ENCODE measurements around the gene HIGD1A.

HIGD1A gene

GRCh38 chr3:42795621-42796181 lies 8.6 kb downstream of the HIGD1A start:
- DNase-seq = no peak

- DNase-seq = no peak
These were observed 13.5 kb downstream of the HIGD1A start for GRCh38 chr3:42790714-42791229.

GRCh38 chr3:42786631-42787030 lies 17.7 kb downstream of the HIGD1A start:
- DNase-seq = no peak

- DNase-seq = no peak
These were observed 18.1 kb downstream of the HIGD1A start for GRCh38 chr3:42786212-42786611.

- peak; percentile 37 for DNase-seq
These were observed 23.2 kb downstream of the HIGD1A start for GRCh38 chr3:42780892-42781700.

DNA sequence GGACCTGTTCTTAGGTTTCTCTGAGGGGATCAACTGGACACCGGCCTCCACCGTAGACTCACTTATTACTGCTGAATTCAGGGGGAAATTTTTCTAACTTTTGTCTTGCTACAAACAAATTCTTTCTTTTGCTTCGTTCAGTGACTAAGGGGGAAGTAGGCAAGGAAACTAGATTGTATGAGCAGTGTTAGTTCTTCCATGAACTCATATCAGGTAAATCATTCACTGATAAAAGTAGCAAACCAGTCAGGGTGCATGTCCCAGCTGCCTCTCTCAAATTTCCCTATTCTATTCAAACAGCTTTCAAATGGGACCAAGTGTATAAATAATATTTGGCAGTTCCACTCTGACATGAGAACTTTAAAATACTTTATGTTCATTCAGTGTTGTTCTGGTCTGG lies 23.9 kb downstream of the HIGD1A start:
- DNase-seq = no peak

- DNase-seq = no peak
These were observed 25.6 kb downstream of the HIGD1A start for GRCh38 chr3:42778644-42779043.

GRCh38 chr3:42773409-42773751 lies 30.9 kb downstream of the HIGD1A start:
- no peak for DNase-seq

GRCh38 chr3:42772670-42773408 lies 31.5 kb downstream of the HIGD1A start, which contains the start of gene CCDC13:
CCDC13 (minus strand) TSS chr3:42773253; CDS start chr3:42758345, 14,908 bp downstream.
- peak; percentile 18 for DNase-seq

DNA sequence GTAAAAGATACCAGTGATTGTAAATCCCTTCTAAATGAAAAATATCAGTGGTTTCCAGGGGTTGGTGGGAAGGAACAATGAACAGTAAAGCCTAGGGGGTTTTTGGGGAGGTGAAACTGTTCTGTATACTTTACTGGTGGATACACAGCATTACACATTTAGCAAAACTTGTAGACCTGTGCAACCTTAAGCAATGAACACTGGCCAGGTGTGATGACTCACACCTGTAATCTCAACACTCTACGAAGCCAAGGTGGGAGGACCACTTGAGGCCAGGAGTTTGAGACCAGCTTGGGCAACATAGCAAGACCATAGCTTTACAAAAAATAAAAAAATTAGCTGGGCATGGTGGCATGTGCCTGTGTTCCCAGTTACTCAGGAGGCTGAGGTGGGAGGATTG lies 33.0 kb downstream of the HIGD1A start:
- no peak for DNase-seq

DNA sequence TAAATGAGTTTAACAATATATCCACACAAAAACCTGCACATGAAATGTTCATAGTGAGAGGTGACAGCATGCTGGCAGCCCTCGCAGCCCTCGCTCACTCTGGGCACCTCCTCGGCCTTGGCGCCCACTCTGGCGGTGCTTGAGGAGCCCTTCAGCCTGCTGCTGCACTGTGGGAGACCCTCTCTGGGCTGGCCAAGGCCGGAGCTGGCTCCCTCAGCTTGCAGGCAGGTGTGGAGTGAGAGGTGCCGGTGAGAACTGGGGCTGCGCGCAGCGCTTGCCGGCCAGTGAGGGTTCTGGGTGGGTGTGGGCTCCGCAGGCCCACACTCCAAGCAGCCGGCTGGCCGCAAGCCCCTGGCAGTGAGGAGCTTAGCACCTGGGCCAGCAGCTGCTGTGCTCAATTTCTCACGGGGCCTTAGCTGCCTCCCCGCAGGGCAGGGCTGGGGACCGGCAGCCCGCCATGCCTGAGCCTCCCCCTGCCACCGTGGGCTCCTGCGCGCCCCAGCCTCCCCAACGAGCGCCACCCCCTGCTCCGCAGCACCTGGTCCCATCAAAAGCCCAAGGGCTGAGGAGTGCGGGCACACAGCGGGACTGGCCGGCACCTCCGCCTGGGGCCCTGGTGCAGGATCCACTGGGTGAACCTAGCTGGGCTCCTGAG lies 34.7 kb downstream of the HIGD1A start:
- no peak for DNase-seq

DNA sequence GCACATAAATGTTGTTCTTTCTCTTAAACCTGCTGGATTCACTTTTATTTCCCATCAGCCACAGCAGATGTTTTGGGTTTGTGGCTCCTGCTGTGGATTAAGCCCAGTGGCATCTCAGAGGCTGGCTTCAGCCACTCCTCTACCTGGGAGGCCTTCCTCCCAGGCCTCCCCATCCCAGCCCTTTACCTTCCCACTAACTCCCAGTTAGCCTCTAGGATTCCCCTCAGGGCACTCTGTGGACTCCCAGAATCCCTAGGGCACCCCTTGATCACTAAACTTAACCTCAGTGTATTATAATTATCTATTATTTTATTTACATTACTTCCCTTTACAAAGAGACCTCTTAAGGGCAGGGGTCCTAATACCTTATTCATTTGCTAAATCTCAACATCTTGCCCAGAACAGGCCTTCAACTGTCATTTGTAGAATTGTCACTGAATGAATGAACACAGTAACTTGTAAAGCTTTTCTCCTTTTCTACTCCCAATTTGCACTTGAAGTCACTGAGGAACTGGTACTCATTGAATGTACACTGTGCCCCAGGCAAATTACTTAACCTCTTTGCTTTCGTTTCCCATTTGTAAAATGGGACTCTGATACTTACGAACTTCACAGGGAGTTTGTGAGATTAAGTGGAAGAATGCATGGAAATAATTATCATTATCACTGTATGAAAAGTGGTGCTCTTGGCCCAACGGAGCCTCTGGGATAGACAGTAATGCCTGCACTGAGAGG lies 39.6 kb downstream of the HIGD1A start:
- DNase-seq = no peak

- DNase-seq = no peak
These were observed 40.2 kb downstream of the HIGD1A start for GRCh38 chr3:42764115-42764514.

DNA sequence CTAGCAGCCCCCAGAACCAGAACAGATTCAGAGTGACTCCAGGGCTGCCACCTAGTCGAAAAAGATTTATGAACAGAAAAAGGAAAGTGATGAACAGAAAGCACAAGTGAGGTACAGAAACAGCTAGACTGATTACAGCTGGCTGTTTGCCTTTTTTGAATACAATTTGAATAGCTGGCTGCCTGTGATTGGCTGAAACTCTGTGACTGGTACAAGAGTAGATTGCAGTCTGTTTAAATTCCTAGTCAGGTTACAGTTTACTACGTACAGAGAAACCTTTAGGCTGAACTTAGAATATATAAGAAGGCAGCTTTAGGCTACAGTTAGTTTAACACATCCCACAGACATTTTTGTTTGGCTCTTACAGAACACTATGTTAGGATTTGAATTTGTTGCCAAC lies 41.3 kb downstream of the HIGD1A start:
- DNase-seq = no peak

GRCh38 chr3:42762046-42762724 lies 42.1 kb downstream of the HIGD1A start:
- DNase-seq = no peak

GRCh38 chr3:42758126-42758525 lies 46.2 kb downstream of the HIGD1A start:
- no peak for DNase-seq

DNA sequence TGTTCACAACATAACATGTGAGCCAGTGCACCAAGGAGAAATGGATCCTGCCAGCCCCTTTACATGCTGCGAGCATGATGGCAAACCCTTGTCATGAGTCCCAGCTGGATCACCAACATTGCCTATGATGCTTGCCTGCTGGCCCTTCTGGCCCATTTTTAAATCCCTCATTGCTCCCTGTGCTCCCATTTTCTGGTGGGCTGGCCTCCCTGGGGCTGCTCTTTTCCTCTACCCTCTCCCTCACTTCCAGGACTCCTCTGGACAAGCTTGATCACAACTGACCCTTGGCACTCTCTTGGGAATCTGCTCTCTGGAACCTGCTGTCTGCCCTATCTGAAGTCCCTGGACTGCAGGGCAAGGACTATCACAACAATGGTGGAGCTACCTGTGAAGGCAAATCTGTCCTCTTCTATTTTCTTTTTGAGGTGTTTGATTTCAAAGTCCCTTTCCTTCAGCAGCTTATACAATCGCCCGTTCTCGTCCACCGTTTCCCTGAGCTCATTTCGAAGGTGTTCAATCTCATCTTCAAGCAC lies 47.5 kb downstream of the HIGD1A start:
- no peak for DNase-seq

GRCh38 chr3:42755681-42756578 lies 48.4 kb downstream of the HIGD1A start:
- peak; percentile 2 for DNase-seq

- DNase-seq = no peak
These were observed 50.5 kb downstream of the HIGD1A start for GRCh38 chr3:42753757-42754156.

GRCh38 chr3:42752961-42753360 lies 51.3 kb downstream of the HIGD1A start:
- DNase-seq = no peak

DNA sequence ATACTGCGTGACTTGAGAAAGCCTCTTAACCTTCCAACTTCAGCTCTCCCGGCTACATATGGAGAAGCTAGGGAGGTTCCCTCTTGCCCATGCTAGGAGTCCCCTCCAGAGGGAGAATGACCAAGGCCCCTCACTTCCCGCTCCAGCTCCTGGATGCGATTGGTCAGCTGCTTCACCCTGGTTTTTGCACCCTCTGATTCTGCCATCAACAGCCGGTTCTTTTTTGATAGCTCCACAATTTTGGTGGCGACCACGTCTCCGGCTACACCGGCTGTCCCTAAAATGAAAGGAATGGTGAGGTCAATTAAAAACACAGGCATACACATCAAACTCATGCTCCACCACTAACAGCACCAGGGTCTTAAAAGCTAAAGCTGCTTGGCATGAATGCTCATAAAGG lies 51.8 kb downstream of the HIGD1A start:
- DNase-seq = no peak

Data from NCI-H1694 treated with DMSO at 0.1 percent for 48 hours (cell line).